Fibroblast of lung (primary cell): ENCODE measurements around the gene STAM.

Experiments
- CTCF ChIP-seq, 2 donors: IDR thresholded peaks in 1 of 2; conservative IDR thresholded peaks in 1 of 2; 1 replicate in 1 of 2; 2 replicates in 1 of 2; pipeline ENCODE4 v1.5.1; 2011 to 2012; ENCODE audit warnings: low read length in 2 of 2, control low read depth in 1 of 2, inconsistent platforms in 1 of 2, low read depth in 1 of 2, mild to moderate bottlenecking in 1 of 2
- EZH2 ChIP-seq: IDR thresholded peaks from 2 replicates; pipeline ENCODE4 v1.5.1; 2012; ENCODE audit warnings: low read length, control low read depth, mild to moderate bottlenecking; ENCODE audit errors: missing control alignments

GRCh38 chr10:17649836-17650235, 5.9 kb downstream of the STAM start:
- TF ChIP-seq CTCF (conservative IDR thresholded peaks at IDR 0.05 in 1 of 2, IDR thresholded peaks at IDR 0.05 in 1 of 2; ENCODE audit: low read depth in 1 of 2, low read length in 2 of 2) (no peak), EZH2 (no peak)
